Vagina (tissue), 2 donors: ENCODE data around the gene APRT.

Experiments
- POLR2AphosphoS5 ChIP-seq, 2 donors: sonication (generic); formaldehyde crosslinking; IDR thresholded peaks; one replicate each; pipeline ENCODE4 v1.9.0; 2017; ENCODE audit warnings: antibody characterized with exemption in 2 of 2, mild to moderate bottlenecking in 2 of 2, low read depth in 1 of 2; ENCODE audit not compliant: insufficient read depth in 1 of 2
- TF ChIP-seq, protein P1 (sequence below), 3 experiments: fragments of 450-650 bp in 2 of 3; fragments of 200-600 bp in 1 of 3; sonication (generic) in 1 of 3; IDR thresholded peaks; one replicate each; pipeline ENCODE4 v1.5.1; 2017 to 2019; ENCODE audit warnings: antibody characterized with exemption in 3 of 3, mild to moderate bottlenecking in 2 of 3, moderate library complexity in 2 of 3

- no peak for TF ChIP-seq POLR2AphosphoS5 (IDR thresholded peaks at IDR 0.05; ENCODE audit: insufficient read depth in 1 of 2, low read depth in 1 of 2)
- TF ChIP-seq, protein P1, sequence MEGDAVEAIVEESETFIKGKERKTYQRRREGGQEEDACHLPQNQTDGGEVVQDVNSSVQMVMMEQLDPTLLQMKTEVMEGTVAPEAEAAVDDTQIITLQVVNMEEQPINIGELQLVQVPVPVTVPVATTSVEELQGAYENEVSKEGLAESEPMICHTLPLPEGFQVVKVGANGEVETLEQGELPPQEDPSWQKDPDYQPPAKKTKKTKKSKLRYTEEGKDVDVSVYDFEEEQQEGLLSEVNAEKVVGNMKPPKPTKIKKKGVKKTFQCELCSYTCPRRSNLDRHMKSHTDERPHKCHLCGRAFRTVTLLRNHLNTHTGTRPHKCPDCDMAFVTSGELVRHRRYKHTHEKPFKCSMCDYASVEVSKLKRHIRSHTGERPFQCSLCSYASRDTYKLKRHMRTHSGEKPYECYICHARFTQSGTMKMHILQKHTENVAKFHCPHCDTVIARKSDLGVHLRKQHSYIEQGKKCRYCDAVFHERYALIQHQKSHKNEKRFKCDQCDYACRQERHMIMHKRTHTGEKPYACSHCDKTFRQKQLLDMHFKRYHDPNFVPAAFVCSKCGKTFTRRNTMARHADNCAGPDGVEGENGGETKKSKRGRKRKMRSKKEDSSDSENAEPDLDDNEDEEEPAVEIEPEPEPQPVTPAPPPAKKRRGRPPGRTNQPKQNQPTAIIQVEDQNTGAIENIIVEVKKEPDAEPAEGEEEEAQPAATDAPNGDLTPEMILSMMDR (IDR thresholded peaks at IDR 0.05), result no peak
These were observed 24.0 kb downstream of the APRT start for GRCh38 chr16:88787579-88788314.
